T-cell (primary cell): ENCODE data around the gene ZNF189. TPM values are rescaled to one million over a fixed set of nuclear protein-coding genes. Genes with fewer than 3 reads are reported as not detected.

ENCODE experiments used
- ATAC-seq, 4 experiments: fragments of 200-7000 bp in 3 of 4; fragments of 150-1000 bp in 1 of 4; cut with Tn5 transposase; replicated peaks in 1 of 4; 1 replicate in 3 of 4; 2 replicates in 1 of 4; pipeline ENCODE4 v1.10.0; 2021; ENCODE audit warnings: moderate library complexity in 3 of 4, mild to moderate bottlenecking in 2 of 4, moderate number of reproducible peaks in 1 of 4
- CTCF ChIA-PET, 2 donors: fragments of 300-600 bp; sonication (Branson Sonifier 250); formaldehyde crosslinking; loops; one replicate each; lab custom pipeline; 2022; ENCODE audit warnings: antibody characterized with exemption in 2 of 2; lab: Charles Lee
- POLR2A ChIA-PET, 2 donors: fragments of 300-600 bp; sonication (Branson Sonifier 250); formaldehyde crosslinking; loops; one replicate each; lab custom pipeline; 2022; ENCODE audit warnings: antibody characterized with exemption in 2 of 2; lab: Charles Lee
- DNase-seq, 35 experiments: peaks; one replicate each; pipeline versions ENCODE4 v3.0.0 to v3.0.0-alpha.2; 2013 to 2023
- H3K27ac ChIP-seq: one replicate; pipeline ENCODE4 v1.5.1; 2013; ENCODE audit warnings: low read length
- H3K27me3 ChIP-seq, 2 experiments: replicated peaks in 1 of 2; 1 replicate in 1 of 2; 2 replicates in 1 of 2; pipeline versions ENCODE4 v1.6.1 to v1.7.0; 2013; ENCODE audit warnings: low read length in 1 of 2, mixed read lengths in 1 of 2; ENCODE audit not compliant: control insufficient read depth in 2 of 2, insufficient read depth in 2 of 2; ENCODE audit errors: extremely low read depth in 1 of 2
- H3K36me3 ChIP-seq, 2 donors: 1 replicate in 1 of 2; 2 replicates in 1 of 2; pipeline versions ENCODE4 v1.6.1 to v1.7.0; 2013; ENCODE audit warnings: low read length in 1 of 2; ENCODE audit not compliant: control insufficient read depth in 2 of 2, insufficient read depth in 1 of 2; ENCODE audit errors: extremely low read depth in 1 of 2
- H3K4me1 ChIP-seq, 2 experiments: 1 replicate in 1 of 2; 2 replicates in 1 of 2; pipeline versions ENCODE4 v1.6.1 to v1.7.0; 2013; ENCODE audit warnings: low read length in 2 of 2, mixed read lengths in 1 of 2; ENCODE audit not compliant: insufficient read depth in 2 of 2, control insufficient read depth in 1 of 2; ENCODE audit errors: extremely low read depth in 1 of 2
- H3K4me3 ChIP-seq, 2 donors: 1 replicate in 1 of 2; 2 replicates in 1 of 2; pipeline versions ENCODE4 v1.5.1 to v1.7.0; 2013; ENCODE audit warnings: mild to moderate bottlenecking in 2 of 2, low read length in 1 of 2, moderate library complexity in 1 of 2; ENCODE audit not compliant: control insufficient read depth in 1 of 2; ENCODE audit errors: extremely low read depth in 1 of 2
- H3K9me3 ChIP-seq: 2 replicates; pipeline ENCODE4 v1.7.0; 2013
- H3K27ac Mint-ChIP-seq, 2 donors: one replicate each; pipeline ENCODE4 v1.8.0; 2020 to 2021; ENCODE audit warnings: mild to moderate bottlenecking in 2 of 2, mixed read lengths in 2 of 2
- H3K27me3 Mint-ChIP-seq, 2 donors: one replicate each; pipeline ENCODE4 v1.8.0; 2021 to 2022; ENCODE audit warnings: mixed read lengths in 2 of 2
- H3K36me3 Mint-ChIP-seq: one replicate; pipeline ENCODE4 v1.8.0; 2021; ENCODE audit warnings: mixed read lengths
- H3K4me1 Mint-ChIP-seq, 3 donors: one replicate each; pipeline ENCODE4 v1.8.0; 2020 to 2022; ENCODE audit warnings: mixed read lengths in 3 of 3, mild to moderate bottlenecking in 1 of 3
- H3K4me3 Mint-ChIP-seq, 3 donors: one replicate each; pipeline ENCODE4 v1.8.0; 2020 to 2022; ENCODE audit warnings: mild to moderate bottlenecking in 3 of 3, mixed read lengths in 3 of 3, moderate library complexity in 3 of 3
- H3K9me3 Mint-ChIP-seq, 3 donors: one replicate each; pipeline ENCODE4 v1.8.0; 2020 to 2022; ENCODE audit warnings: mixed read lengths in 3 of 3
- WGBS: methylation state at CpG from one replicate; pipeline ENCODE4 v1.1.5; 2013; ENCODE audit warnings: missing lambda C conversion rate; ENCODE audit not compliant: insufficient coverage; 5-methylcytosine and 5-hydroxymethylcytosine counted together
- total RNA-seq, 35 experiments: library from RNA in 6 of 35; stranded (reverse) in 6 of 35; fragments of 120-200 nt in 1 of 35; gene quantifications; one replicate each; pipeline versions ENCODE4 v1.2.1 to v1.2.4 and lab custom pipeline; 2013 to 2026

Gene ZNF189
- total RNA-seq, 5 donors from 2014 or later (not counting 1 experiment from before 2014, with no cell fraction given): 9.2 to 17.4 (median 16.6) TPM

- H3K36me3 ChIP-seq: peaks cover 13 to 35% of the 10 kb centered on the region in 2 donors
- H3K4me3 ChIP-seq: no peak overlapping the region
- H3K9me3 ChIP-seq: peaks cover 43% of the 10 kb centered on the region
- no peak overlapping the region for H3K4me3 Mint-ChIP-seq
- ATAC-seq: no peak
- no peaks in the 10 kb centered on the region for H3K27me3 ChIP-seq
- WGBS: no CpG with 5 or more reads among the region's 4 CpGs
- no peak overlapping the region for H3K27ac ChIP-seq
- H3K4me1 Mint-ChIP-seq: no peaks in the 10 kb centered on the region
- CTCF ChIA-PET: interaction anchor here in 1 of 2 donors (1.3 kb wide), 1 partner anchor 11 kb away, joined by 3 read pairs; the partner anchor contains the start of genes MRPL50 and ZNF189
- H3K27me3 Mint-ChIP-seq: no peaks in the 10 kb centered on the region
- peaks cover 79% of the 10 kb centered on the region for H3K36me3 Mint-ChIP-seq
- POLR2A ChIA-PET: interaction anchor here in 1 of 2 donors (0.6 to 1.2 kb wide), 2 partner anchors 10 to 53 kb away, joined by 3 read pairs; partner anchors contain the start of gene ZNF189
- H3K27ac Mint-ChIP-seq: no peak overlapping the region
- no peaks in the 10 kb centered on the region for H3K4me1 ChIP-seq
- DNase-seq: no peak
- H3K9me3 Mint-ChIP-seq: peaks cover 37 to 78% (median 61%) of the 10 kb centered on the region in 3 donors
Measured at GRCh38 chr9:101409079-101409477, 10.4 kb downstream of the ZNF189 start.

GRCh38 chr9:101414839-101415238, 16.2 kb downstream of the ZNF189 start:
- H3K27ac ChIP-seq: no peak overlapping the region
- POLR2A ChIA-PET: no interaction called here
- no peak overlapping the region for H3K4me3 ChIP-seq
- CTCF ChIA-PET: no interaction called here
- no peaks in the 10 kb centered on the region for H3K36me3 ChIP-seq
- H3K9me3 Mint-ChIP-seq: peaks cover 48 to 75% (median 62%) of the 10 kb centered on the region in 3 donors
- peaks cover 28% of the 10 kb centered on the region for H3K9me3 ChIP-seq
- peaks cover 50% of the 10 kb centered on the region for H3K36me3 Mint-ChIP-seq
- no peaks in the 10 kb centered on the region for H3K27me3 ChIP-seq
- H3K27me3 Mint-ChIP-seq: no peaks in the 10 kb centered on the region
- no peak overlapping the region for H3K27ac Mint-ChIP-seq
- H3K4me1 Mint-ChIP-seq: no peaks in the 10 kb centered on the region
- ATAC-seq (no peak), DNase-seq (no peak)
- H3K4me3 Mint-ChIP-seq: no peak overlapping the region
- H3K4me1 ChIP-seq: no peaks in the 10 kb centered on the region

GRCh38 chr9:101415578-101415977, 16.9 kb downstream of the ZNF189 start:
- POLR2A ChIA-PET: no interaction called here
- DNase-seq: no peak
- Mint-ChIP-seq H3K27me3 (no peaks in the 10 kb centered on the region), H3K27ac (no peak overlapping the region), H3K4me3 (no peak overlapping the region), H3K9me3 (peaks cover 48 to 74% (median 58%) of the 10 kb centered on the region in 3 donors), H3K36me3 (peaks cover 50% of the 10 kb centered on the region), H3K4me1 (no peaks in the 10 kb centered on the region)
- H3K9me3 ChIP-seq: peaks cover 24% of the 10 kb centered on the region
- CTCF ChIA-PET: no interaction called here
- no peaks in the 10 kb centered on the region for H3K27me3 ChIP-seq
- no peak overlapping the region for H3K27ac ChIP-seq
- H3K36me3 ChIP-seq: no peaks in the 10 kb centered on the region
- H3K4me1 ChIP-seq: no peaks in the 10 kb centered on the region
- no peak for ATAC-seq
- no peak overlapping the region for H3K4me3 ChIP-seq

GRCh38 chr9:101417389-101417788, 18.7 kb downstream of the ZNF189 start:
- Histone ChIP-seq H3K27me3 (no peaks in the 10 kb centered on the region), H3K4me1 (no peaks in the 10 kb centered on the region), H3K36me3 (no peaks in the 10 kb centered on the region), H3K27ac (no peak overlapping the region), H3K4me3 (no peak overlapping the region), H3K9me3 (peaks cover 18% of the 10 kb centered on the region)
- peaks cover 45 to 74% (median 55%) of the 10 kb centered on the region in 3 donors for H3K9me3 Mint-ChIP-seq
- no peak for ATAC-seq
- CTCF ChIA-PET: no interaction called here
- H3K27me3 Mint-ChIP-seq: no peaks in the 10 kb centered on the region
- no peak for DNase-seq
- peaks cover 40% of the 10 kb centered on the region for H3K36me3 Mint-ChIP-seq
- POLR2A ChIA-PET: no interaction called here
- H3K4me3 Mint-ChIP-seq: no peak overlapping the region
- H3K4me1 Mint-ChIP-seq: no peaks in the 10 kb centered on the region
- H3K27ac Mint-ChIP-seq: no peak overlapping the region

- H3K9me3 Mint-ChIP-seq: peaks cover 40 to 71% (median 52%) of the 10 kb centered on the region in 3 donors
- ChIA-PET CTCF (no interaction called here), POLR2A (no interaction called here)
- H3K27me3 Mint-ChIP-seq: no peaks in the 10 kb centered on the region
- no peak for ATAC-seq
- no peaks in the 10 kb centered on the region for H3K36me3 ChIP-seq
- no peak overlapping the region for H3K27ac ChIP-seq
- H3K9me3 ChIP-seq: peaks cover 18% of the 10 kb centered on the region
- H3K4me1 ChIP-seq: no peaks in the 10 kb centered on the region
- no peak overlapping the region for H3K4me3 ChIP-seq
- H3K27me3 ChIP-seq: no peaks in the 10 kb centered on the region
- no peak for DNase-seq
- no peaks in the 10 kb centered on the region for H3K4me1 Mint-ChIP-seq
- peaks cover 35% of the 10 kb centered on the region for H3K36me3 Mint-ChIP-seq
- H3K27ac Mint-ChIP-seq: no peak overlapping the region
- no peak overlapping the region for H3K4me3 Mint-ChIP-seq
Measured at GRCh38 chr9:101417977-101418376, 19.3 kb downstream of the ZNF189 start.

- DNase-seq (no peak), ATAC-seq (no peak)
- Mint-ChIP-seq H3K9me3 (peaks cover 40 to 71% (median 52%) of the 10 kb centered on the region in 3 donors), H3K27ac (no peak overlapping the region), H3K27me3 (no peaks in the 10 kb centered on the region), H3K4me1 (no peaks in the 10 kb centered on the region), H3K36me3 (peaks cover 29% of the 10 kb centered on the region), H3K4me3 (no peak overlapping the region)
- POLR2A ChIA-PET: no interaction called here
- Histone ChIP-seq H3K4me1 (no peaks in the 10 kb centered on the region), H3K27me3 (no peaks in the 10 kb centered on the region), H3K4me3 (no peak overlapping the region), H3K27ac (no peak overlapping the region), H3K9me3 (peaks cover 12% of the 10 kb centered on the region), H3K36me3 (no peaks in the 10 kb centered on the region)
- CTCF ChIA-PET: no interaction called here
- 70% methylated on average over 3 of the region's 7 CpGs for WGBS
Measured at GRCh38 chr9:101418518-101419430, 20.1 kb downstream of the ZNF189 start.
